OCI-LY1 (cell line): ENCODE data around the gene SLC49A3.

ENCODE experiments used
- EZH2 ChIP-seq: fragments of 200-600 bp; sonication (generic), shearing (Covaris generic); IDR thresholded peaks from 2 replicates; pipeline ENCODE4 v1.8.0; 2017; ENCODE audit warnings: borderline replicate concordance, mixed run types, mild to moderate bottlenecking, antibody characterized with exemption, low read length, moderate library complexity, mixed read lengths
- TF ChIP-seq, protein P1 (sequence below): fragments of 200-600 bp; sonication (generic), shearing (Covaris generic); IDR thresholded peaks from 2 replicates; pipeline ENCODE4 v1.5.1; 2017; ENCODE audit warnings: mild to moderate bottlenecking, antibody characterized with exemption, low read length, moderate library complexity, mixed read lengths

DNA sequence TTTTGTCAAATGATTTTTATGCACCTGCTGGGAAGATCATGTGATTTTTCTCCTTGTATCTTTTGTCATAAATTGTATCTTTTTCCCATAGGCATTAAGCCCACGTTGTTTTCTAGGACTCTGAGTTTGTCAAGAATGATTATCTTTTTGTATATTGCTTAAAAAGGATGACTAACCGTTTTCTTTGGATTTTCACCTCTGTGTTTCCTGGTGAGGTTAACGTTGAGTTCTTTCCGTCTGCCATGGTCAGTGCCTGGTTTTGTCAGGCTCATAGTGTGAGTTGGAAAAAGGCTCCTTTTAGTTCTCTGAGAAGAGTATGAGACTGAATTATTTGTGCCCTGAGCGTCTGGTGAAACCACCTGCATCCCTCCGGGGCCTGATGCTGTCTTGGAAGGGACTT, 38.6 kb upstream of the SLC49A3 start:
- TF ChIP-seq, protein P1, sequence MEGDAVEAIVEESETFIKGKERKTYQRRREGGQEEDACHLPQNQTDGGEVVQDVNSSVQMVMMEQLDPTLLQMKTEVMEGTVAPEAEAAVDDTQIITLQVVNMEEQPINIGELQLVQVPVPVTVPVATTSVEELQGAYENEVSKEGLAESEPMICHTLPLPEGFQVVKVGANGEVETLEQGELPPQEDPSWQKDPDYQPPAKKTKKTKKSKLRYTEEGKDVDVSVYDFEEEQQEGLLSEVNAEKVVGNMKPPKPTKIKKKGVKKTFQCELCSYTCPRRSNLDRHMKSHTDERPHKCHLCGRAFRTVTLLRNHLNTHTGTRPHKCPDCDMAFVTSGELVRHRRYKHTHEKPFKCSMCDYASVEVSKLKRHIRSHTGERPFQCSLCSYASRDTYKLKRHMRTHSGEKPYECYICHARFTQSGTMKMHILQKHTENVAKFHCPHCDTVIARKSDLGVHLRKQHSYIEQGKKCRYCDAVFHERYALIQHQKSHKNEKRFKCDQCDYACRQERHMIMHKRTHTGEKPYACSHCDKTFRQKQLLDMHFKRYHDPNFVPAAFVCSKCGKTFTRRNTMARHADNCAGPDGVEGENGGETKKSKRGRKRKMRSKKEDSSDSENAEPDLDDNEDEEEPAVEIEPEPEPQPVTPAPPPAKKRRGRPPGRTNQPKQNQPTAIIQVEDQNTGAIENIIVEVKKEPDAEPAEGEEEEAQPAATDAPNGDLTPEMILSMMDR: no peak
- TF ChIP-seq EZH2: no peak
